ENCODE results near the gene CYP27A1.

The CYP27A1 gene

GRCh38 chr2:218785103-218785502 is 3.2 kb downstream of the CYP27A1 start:
- H3K36me3 ChIP-seq (ENCODE audit: insufficient read depth, low read length), result no peaks in the 10 kb centered on the region
- H3K4me3 ChIP-seq (ENCODE audit: low read depth, low read length, poor library complexity, severe bottlenecking), result no peak overlapping the region
- no peaks in the 10 kb centered on the region for H3K9me2 ChIP-seq (ENCODE audit: low read depth, low read length)
- no peak overlapping the region for H3K4me2 ChIP-seq (ENCODE audit: low read length)
- no peak overlapping the region for H3K27ac ChIP-seq (ENCODE audit: low read depth, low read length, poor library complexity, severe bottlenecking)
- no peaks in the 10 kb centered on the region for H3F3A ChIP-seq (ENCODE audit: insufficient read depth, low read length)
- H3K4me1 ChIP-seq (ENCODE audit: insufficient read depth, low read length, severe bottlenecking), result no peaks in the 10 kb centered on the region
- no peak overlapping the region for H3K9ac ChIP-seq (ENCODE audit: low read length)
- H2AFZ ChIP-seq (ENCODE audit: low read length), result no peak overlapping the region
- no peaks in the 10 kb centered on the region for H4K20me1 ChIP-seq (ENCODE audit: insufficient read depth, low read length)
- H3K9me3 ChIP-seq (ENCODE audit: low read length), result no peaks in the 10 kb centered on the region
- no peaks in the 10 kb centered on the region; the same call in 1 of the 2 replicates for H3K27me3 ChIP-seq (ENCODE audit: insufficient read depth, low read length)
- TF ChIP-seq, protein P1, sequence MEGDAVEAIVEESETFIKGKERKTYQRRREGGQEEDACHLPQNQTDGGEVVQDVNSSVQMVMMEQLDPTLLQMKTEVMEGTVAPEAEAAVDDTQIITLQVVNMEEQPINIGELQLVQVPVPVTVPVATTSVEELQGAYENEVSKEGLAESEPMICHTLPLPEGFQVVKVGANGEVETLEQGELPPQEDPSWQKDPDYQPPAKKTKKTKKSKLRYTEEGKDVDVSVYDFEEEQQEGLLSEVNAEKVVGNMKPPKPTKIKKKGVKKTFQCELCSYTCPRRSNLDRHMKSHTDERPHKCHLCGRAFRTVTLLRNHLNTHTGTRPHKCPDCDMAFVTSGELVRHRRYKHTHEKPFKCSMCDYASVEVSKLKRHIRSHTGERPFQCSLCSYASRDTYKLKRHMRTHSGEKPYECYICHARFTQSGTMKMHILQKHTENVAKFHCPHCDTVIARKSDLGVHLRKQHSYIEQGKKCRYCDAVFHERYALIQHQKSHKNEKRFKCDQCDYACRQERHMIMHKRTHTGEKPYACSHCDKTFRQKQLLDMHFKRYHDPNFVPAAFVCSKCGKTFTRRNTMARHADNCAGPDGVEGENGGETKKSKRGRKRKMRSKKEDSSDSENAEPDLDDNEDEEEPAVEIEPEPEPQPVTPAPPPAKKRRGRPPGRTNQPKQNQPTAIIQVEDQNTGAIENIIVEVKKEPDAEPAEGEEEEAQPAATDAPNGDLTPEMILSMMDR (IDR thresholded peaks at IDR 0.05; ENCODE audit: low read length), result no peak
- TF ChIP-seq EZH2 (IDR thresholded peaks at IDR 0.05; ENCODE audit: borderline replicate concordance, low read length), result no peak
- no peaks in the 10 kb centered on the region for H3K79me2 ChIP-seq (ENCODE audit: insufficient read depth, low read length)

- Histone ChIP-seq H3K4me2 (ENCODE audit: low read length) (no peak overlapping the region), H3K4me1 (ENCODE audit: insufficient read depth, low read length, severe bottlenecking) (no peaks in the 10 kb centered on the region), H3K27me3 (ENCODE audit: insufficient read depth, low read length) (no peaks in the 10 kb centered on the region; the same call in 1 of the 2 replicates), H3K9me2 (ENCODE audit: low read depth, low read length) (no peaks in the 10 kb centered on the region), H3K27ac (ENCODE audit: low read depth, low read length, poor library complexity, severe bottlenecking) (no peak overlapping the region), H4K20me1 (ENCODE audit: insufficient read depth, low read length) (no peaks in the 10 kb centered on the region), H3K79me2 (ENCODE audit: insufficient read depth, low read length) (no peaks in the 10 kb centered on the region), H3K4me3 (ENCODE audit: low read depth, low read length, poor library complexity, severe bottlenecking) (no peak overlapping the region), H3K36me3 (ENCODE audit: insufficient read depth, low read length) (no peaks in the 10 kb centered on the region), H3K9me3 (ENCODE audit: low read length) (no peaks in the 10 kb centered on the region), H3K9ac (ENCODE audit: low read length) (no peak overlapping the region), H2AFZ (ENCODE audit: low read length) (no peak overlapping the region), H3F3A (ENCODE audit: insufficient read depth, low read length) (no peaks in the 10 kb centered on the region)
- TF ChIP-seq EZH2 (IDR thresholded peaks at IDR 0.05; ENCODE audit: borderline replicate concordance, low read length), result no peak
These were observed 4.2 kb downstream of the CYP27A1 start for GRCh38 chr2:218786133-218786532.

DNA sequence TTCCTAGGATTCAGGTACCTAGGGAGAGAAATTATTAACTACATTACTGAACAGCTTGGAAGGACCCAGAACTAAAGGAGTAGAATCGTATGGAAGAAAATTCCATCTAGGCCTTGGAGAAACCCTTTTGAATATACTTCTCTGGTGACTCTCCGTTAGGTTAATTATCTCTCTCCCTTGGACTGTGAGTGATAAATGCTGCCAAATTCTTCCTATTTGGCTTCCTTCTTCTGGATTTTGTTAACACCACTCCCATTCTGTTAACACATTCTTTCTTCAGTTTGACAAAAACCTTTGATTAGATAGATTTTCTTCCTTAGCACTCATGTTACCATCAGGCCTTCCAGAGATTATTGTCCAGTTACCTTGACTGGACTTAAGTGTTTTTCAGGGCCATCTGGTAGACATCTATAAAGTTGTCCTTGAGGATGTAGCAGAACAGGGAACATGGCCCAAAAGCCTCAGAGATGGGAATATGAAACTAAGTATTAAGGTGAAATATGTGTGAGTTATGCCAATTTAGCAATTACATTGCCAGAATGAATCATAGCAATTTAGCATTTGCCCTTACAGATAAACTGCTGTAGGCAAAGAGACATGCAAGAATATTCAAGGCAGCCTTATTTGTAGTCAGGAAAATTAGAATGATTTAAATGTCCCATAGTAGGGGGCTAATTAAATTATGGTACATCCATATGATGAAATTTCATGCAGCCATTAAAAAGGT is 6.7 kb downstream of the CYP27A1 start:
- Histone ChIP-seq H3K36me3 (ENCODE audit: insufficient read depth, low read length) (no peaks in the 10 kb centered on the region), H4K20me1 (ENCODE audit: insufficient read depth, low read length) (no peaks in the 10 kb centered on the region), H3F3A (ENCODE audit: insufficient read depth, low read length) (no peaks in the 10 kb centered on the region), H2AFZ (ENCODE audit: low read length) (no peak overlapping the region), H3K27ac (ENCODE audit: low read depth, low read length, poor library complexity, severe bottlenecking) (no peak overlapping the region), H3K4me1 (ENCODE audit: insufficient read depth, low read length, severe bottlenecking) (no peaks in the 10 kb centered on the region), H3K4me2 (ENCODE audit: low read length) (no peak overlapping the region), H3K9ac (ENCODE audit: low read length) (no peak overlapping the region), H3K79me2 (ENCODE audit: insufficient read depth, low read length) (no peaks in the 10 kb centered on the region), H3K4me3 (ENCODE audit: low read depth, low read length, poor library complexity, severe bottlenecking) (no peak overlapping the region), H3K9me2 (ENCODE audit: low read depth, low read length) (no peaks in the 10 kb centered on the region), H3K9me3 (ENCODE audit: low read length) (no peaks in the 10 kb centered on the region), H3K27me3 (ENCODE audit: insufficient read depth, low read length) (no peaks in the 10 kb centered on the region)
- TF ChIP-seq EZH2 (IDR thresholded peaks at IDR 0.05; ENCODE audit: borderline replicate concordance, low read length), result no peak
- TF ChIP-seq, protein P1 (IDR thresholded peaks at IDR 0.05; ENCODE audit: low read length), result no peak

- H4K20me1 ChIP-seq (ENCODE audit: insufficient read depth, low read length), result no peaks in the 10 kb centered on the region
- H3K27ac ChIP-seq (ENCODE audit: low read depth, low read length, poor library complexity, severe bottlenecking), result no peak overlapping the region
- H3K27me3 ChIP-seq (ENCODE audit: insufficient read depth, low read length), result no peaks in the 10 kb centered on the region
These were observed 10.5 kb downstream of the CYP27A1 start for GRCh38 chr2:218792433-218792832.

More at GRCh38 chr2:218792433-218792832, 10.5 kb downstream of the CYP27A1 start:
- Histone ChIP-seq H3K4me1 (ENCODE audit: insufficient read depth, low read length, severe bottlenecking) (no peaks in the 10 kb centered on the region), H3K79me2 (ENCODE audit: insufficient read depth, low read length) (no peaks in the 10 kb centered on the region), H3K36me3 (ENCODE audit: insufficient read depth, low read length) (no peaks in the 10 kb centered on the region), H3K9ac (ENCODE audit: low read length) (no peak overlapping the region), H3K4me2 (ENCODE audit: low read length) (no peak overlapping the region), H3K9me3 (ENCODE audit: low read length) (no peaks in the 10 kb centered on the region), H3K4me3 (ENCODE audit: low read depth, low read length, poor library complexity, severe bottlenecking) (no peak overlapping the region), H3K9me2 (ENCODE audit: low read depth, low read length) (no peaks in the 10 kb centered on the region), H3F3A (ENCODE audit: insufficient read depth, low read length) (no peaks in the 10 kb centered on the region), H2AFZ (ENCODE audit: low read length) (no peak overlapping the region)
- TF ChIP-seq, protein P1 (IDR thresholded peaks at IDR 0.05; ENCODE audit: low read length), result no peak
- TF ChIP-seq EZH2 (IDR thresholded peaks at IDR 0.05; ENCODE audit: borderline replicate concordance, low read length), result no peak
